ENCODE results near the gene COPE.
A peak's percentile ranks its signal among the peaks of the same experiment; 100 is the strongest.

COPE gene

DNA sequence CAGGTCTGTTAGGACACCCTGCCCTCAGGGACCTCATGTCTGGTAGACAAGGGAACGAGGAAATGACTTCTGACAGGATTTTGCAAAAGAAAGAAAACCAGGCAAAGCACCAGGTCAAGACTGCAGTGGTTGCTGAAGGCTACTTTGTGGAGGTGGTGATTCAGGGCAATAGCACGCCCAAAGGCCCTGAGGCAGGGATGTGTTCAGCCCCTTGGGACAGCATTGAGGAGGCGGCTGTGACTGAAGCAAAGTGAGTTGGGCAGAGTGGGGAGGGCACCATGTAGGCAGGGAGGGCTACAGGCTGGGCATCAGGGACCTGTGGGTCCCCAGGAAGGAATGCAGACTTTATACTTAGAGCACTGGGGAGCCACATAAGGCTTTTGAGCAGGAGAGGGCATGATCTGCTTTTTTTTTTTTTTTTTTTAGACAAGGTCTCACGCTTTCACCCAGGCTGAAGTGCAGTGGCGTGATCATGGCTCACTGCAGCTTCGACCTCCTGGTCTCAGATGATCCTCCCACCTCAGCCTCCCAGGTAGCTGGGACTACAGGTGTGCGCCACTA, 32.6 kb upstream of the COPE start:
- Histone ChIP-seq H3K4me1 (ENCODE audit: control insufficient read depth, insufficient read depth, low read length) (no peaks in the 10 kb centered on the region), H3K9me3 (ENCODE audit: control insufficient read depth, insufficient read depth, low read length) (no peaks in the 10 kb centered on the region), H3K27me3 (ENCODE audit: control insufficient read depth, insufficient read depth, low read length) (no peaks in the 10 kb centered on the region), H3K27ac (ENCODE audit: low read length) (no peak overlapping the region), H3K4me3 (ENCODE audit: low read length) (no peak overlapping the region), H3K36me3 (ENCODE audit: control insufficient read depth, insufficient read depth, low read length) (no peaks in the 10 kb centered on the region)
- no peak for DNase-seq (ENCODE audit: low read depth, low spot score)
- WGBS (ENCODE audit: insufficient coverage, insufficient read length): no CpG with 5 or more reads among the region's 7 CpGs

DNA sequence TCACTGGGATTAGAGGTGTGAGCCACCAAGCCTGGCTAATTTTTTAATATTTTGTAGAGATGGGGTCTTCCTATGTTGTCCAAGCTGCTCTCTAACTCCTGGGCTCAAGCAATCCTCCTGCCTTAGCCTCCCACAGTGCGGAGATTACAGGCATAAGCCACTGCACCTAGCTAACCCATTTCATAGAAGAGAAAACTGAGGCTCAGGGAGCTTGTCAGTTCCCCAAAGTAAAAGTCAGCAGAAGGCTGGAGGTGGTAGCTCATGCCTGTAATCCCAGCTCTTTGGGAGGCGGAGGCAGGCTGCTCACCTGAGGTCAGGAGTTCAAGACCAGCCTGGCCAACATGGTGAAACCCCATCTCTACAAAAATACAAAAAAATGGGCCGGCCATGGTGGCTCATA, 30.7 kb upstream of the COPE start:
- no CpG with 5 or more reads among the region's 3 CpGs for WGBS (ENCODE audit: insufficient coverage, insufficient read length)
- Histone ChIP-seq H3K4me3 (ENCODE audit: low read length) (no peak overlapping the region), H3K27me3 (ENCODE audit: control insufficient read depth, insufficient read depth, low read length) (no peaks in the 10 kb centered on the region), H3K4me1 (ENCODE audit: control insufficient read depth, insufficient read depth, low read length) (no peaks in the 10 kb centered on the region), H3K36me3 (ENCODE audit: control insufficient read depth, insufficient read depth, low read length) (no peaks in the 10 kb centered on the region), H3K9me3 (ENCODE audit: control insufficient read depth, insufficient read depth, low read length) (no peaks in the 10 kb centered on the region), H3K27ac (ENCODE audit: low read length) (no peak overlapping the region)
- DNase-seq (ENCODE audit: low read depth, low spot score): no peak

DNA sequence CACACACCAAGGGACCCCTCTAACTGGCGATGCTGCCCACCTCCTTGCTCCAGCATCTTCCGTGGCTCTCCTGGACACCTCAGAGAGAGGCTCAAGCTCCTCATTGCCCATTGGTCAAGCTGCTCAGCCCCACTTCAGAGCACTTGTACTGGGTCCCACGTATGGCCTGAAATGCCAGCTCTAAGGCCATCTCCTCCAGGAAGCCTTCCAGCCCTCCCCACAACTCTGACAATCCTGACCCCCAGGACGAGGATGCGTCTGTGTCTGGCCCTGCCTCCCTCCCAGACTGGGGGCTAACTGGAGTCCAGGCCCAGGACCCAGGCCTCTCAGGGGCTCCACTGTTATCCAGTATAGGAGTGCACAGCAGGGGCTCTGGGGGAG, 29.8 kb upstream of the COPE start:
- DNase-seq (ENCODE audit: low read depth, low spot score): no peak
- no peak overlapping the region for H3K4me3 ChIP-seq (ENCODE audit: low read length)
- WGBS (ENCODE audit: insufficient coverage, insufficient read length): no CpG with 5 or more reads among the region's 5 CpGs
- no peaks in the 10 kb centered on the region for H3K36me3 ChIP-seq (ENCODE audit: control insufficient read depth, insufficient read depth, low read length)
- no peaks in the 10 kb centered on the region for H3K9me3 ChIP-seq (ENCODE audit: control insufficient read depth, insufficient read depth, low read length)
- no peaks in the 10 kb centered on the region; the same call in 1 of the 2 replicates for H3K27me3 ChIP-seq (ENCODE audit: control insufficient read depth, insufficient read depth, low read length)
- H3K4me1 ChIP-seq (ENCODE audit: control insufficient read depth, insufficient read depth, low read length): no peaks in the 10 kb centered on the region
- no peak overlapping the region for H3K27ac ChIP-seq (ENCODE audit: low read length)

DNA sequence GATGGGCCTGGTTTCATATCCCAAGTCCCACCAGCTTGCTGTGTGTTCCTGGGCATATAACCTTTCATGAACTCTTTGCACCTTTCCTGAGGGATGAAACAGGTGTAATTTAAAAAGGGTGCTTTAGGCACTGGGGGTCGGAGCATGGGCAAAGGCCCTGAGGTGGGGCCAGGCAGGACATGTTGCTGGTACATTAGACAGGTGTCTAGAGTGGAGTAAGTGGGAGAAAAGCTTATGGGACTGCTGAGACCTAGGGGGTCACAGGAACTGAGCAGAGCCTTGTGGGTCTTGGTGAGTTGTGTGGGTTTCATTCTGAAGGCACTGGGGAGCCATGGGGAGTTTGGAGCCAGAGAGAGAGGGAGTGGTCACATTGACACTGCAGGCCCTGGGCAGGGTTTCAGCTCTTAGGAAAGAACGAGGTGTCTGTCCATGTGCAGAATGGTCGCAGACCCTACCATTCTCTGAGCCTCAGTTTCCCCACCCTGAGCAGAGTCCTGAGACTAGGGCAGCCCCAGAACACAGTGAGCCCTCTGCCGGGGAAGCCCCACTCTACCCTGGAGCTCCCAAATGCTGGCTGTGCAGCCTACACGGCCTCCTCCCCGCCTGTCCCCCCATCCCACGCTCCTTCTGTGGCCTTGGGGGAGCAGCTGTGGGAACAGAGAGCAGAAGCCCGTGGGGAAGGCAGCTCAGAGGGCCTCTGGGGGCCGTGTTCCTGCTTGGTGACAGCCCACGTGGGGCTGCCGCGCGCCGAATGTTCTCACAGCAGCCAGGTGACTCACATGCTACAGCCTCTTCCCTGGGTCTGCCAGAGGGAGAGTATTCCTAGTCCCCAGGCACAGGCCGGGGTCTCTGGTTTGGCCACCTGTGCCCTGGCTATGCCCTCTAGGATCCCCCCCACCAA, 29.1 kb upstream of the COPE start:
- no CpG with 5 or more reads among the region's 15 CpGs for WGBS (ENCODE audit: insufficient coverage, insufficient read length)
- Histone ChIP-seq H3K36me3 (ENCODE audit: control insufficient read depth, insufficient read depth, low read length) (no peaks in the 10 kb centered on the region), H3K27me3 (ENCODE audit: control insufficient read depth, insufficient read depth, low read length) (no peaks in the 10 kb centered on the region; the same call in 1 of the 2 replicates), H3K27ac (ENCODE audit: low read length) (no peak overlapping the region), H3K4me1 (ENCODE audit: control insufficient read depth, insufficient read depth, low read length) (no peaks in the 10 kb centered on the region), H3K4me3 (ENCODE audit: low read length) (no peak overlapping the region), H3K9me3 (ENCODE audit: control insufficient read depth, insufficient read depth, low read length) (no peaks in the 10 kb centered on the region)
- DNase-seq (ENCODE audit: low read depth, low spot score): no peak

DNA sequence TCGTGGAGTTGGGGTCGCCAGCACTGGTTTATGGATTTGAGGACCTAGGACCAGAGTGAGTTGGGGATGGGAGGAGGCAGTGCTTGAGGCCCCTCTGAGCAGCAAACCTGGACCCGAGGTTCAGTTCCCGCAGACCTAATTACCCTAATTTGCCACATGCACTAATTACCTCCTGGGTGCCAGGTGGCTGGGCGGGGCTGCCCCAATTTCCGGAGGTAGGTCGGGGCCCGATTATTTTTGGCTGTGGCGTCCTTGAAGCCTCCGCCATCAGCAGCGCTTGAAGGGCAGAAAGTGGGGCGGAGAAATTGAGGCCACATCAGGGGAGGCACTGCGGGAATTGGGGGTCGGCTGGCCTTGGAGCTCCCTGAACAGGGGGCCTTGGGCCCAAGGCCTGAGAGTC, 27.7 kb upstream of the COPE start:
- Histone ChIP-seq H3K36me3 (ENCODE audit: control insufficient read depth, insufficient read depth, low read length) (no peaks in the 10 kb centered on the region), H3K4me3 (ENCODE audit: low read length) (no peak overlapping the region), H3K27me3 (ENCODE audit: control insufficient read depth, insufficient read depth, low read length) (no peaks in the 10 kb centered on the region; the same call in 1 of the 2 replicates), H3K4me1 (ENCODE audit: control insufficient read depth, insufficient read depth, low read length) (no peaks in the 10 kb centered on the region), H3K9me3 (ENCODE audit: control insufficient read depth, insufficient read depth, low read length) (no peaks in the 10 kb centered on the region), H3K27ac (ENCODE audit: low read length) (no peak overlapping the region)
- no CpG with 5 or more reads among the region's 14 CpGs for WGBS (ENCODE audit: insufficient coverage, insufficient read length)
- no peak for DNase-seq (ENCODE audit: low read depth, low spot score)

DNA sequence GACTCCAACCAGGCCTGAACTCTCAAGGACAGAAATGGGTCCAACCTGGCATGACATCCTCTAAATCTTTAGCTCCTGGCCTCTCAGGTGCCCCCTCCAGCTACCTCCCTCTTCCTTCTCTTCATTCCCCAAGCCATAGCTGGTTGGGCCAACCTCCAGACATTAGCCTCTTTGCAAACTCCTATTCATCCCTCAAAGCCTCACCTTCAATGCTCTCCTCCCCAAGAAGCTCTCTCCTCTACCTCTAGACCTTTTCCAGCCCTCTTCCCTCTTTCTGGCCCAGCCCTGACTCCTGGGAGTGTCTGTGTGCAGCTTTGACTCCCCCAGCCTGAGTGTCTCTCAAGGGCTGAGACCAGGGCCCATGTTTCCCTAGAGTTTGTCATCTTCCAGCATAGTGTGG, 27.1 kb upstream of the COPE start:
- Histone ChIP-seq H3K27ac (ENCODE audit: low read length) (no peak overlapping the region), H3K36me3 (ENCODE audit: control insufficient read depth, insufficient read depth, low read length) (no peaks in the 10 kb centered on the region), H3K4me1 (ENCODE audit: control insufficient read depth, insufficient read depth, low read length) (peaks cover 4% of the 10 kb centered on the region; the same call in 1 of the 2 replicates), H3K4me3 (ENCODE audit: low read length) (no peak overlapping the region), H3K27me3 (ENCODE audit: control insufficient read depth, insufficient read depth, low read length) (no peaks in the 10 kb centered on the region; the same call in 1 of the 2 replicates), H3K9me3 (ENCODE audit: control insufficient read depth, insufficient read depth, low read length) (no peaks in the 10 kb centered on the region)
- DNase-seq (ENCODE audit: low read depth, low spot score): no peak

DNA sequence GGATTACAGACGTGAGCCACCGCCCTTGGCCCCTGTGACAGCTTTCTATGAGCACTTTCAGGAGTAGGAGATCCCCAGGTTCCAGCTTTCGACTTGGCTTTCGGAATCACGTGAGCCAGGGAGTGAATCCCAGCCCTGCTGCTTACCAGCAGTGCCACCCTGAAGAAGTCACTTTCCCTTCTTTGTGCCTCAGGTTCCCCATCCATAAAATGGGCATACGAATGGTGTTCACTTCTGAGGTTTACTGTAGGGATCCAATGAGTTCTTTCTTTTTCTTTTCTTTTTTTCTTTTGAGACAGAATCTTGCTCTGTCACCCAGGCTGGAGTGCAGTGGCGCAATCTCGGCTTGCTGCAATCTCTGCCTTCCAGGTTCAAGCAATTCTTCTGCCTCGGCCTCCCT, 26.1 kb upstream of the COPE start:
- no peaks in the 10 kb centered on the region for H3K36me3 ChIP-seq (ENCODE audit: control insufficient read depth, insufficient read depth, low read length)
- peaks cover 4% of the 10 kb centered on the region; the same call in 1 of the 2 replicates for H3K4me1 ChIP-seq (ENCODE audit: control insufficient read depth, insufficient read depth, low read length)
- no peak overlapping the region for H3K4me3 ChIP-seq (ENCODE audit: low read length)
- no CpG with 5 or more reads among the region's 9 CpGs for WGBS (ENCODE audit: insufficient coverage, insufficient read length)
- no peak for DNase-seq (ENCODE audit: low read depth, low spot score)
- no peaks in the 10 kb centered on the region; the same call in 1 of the 2 replicates for H3K27me3 ChIP-seq (ENCODE audit: control insufficient read depth, insufficient read depth, low read length)
- no peaks in the 10 kb centered on the region for H3K9me3 ChIP-seq (ENCODE audit: control insufficient read depth, insufficient read depth, low read length)
- H3K27ac ChIP-seq (ENCODE audit: low read length): no peak overlapping the region

DNA sequence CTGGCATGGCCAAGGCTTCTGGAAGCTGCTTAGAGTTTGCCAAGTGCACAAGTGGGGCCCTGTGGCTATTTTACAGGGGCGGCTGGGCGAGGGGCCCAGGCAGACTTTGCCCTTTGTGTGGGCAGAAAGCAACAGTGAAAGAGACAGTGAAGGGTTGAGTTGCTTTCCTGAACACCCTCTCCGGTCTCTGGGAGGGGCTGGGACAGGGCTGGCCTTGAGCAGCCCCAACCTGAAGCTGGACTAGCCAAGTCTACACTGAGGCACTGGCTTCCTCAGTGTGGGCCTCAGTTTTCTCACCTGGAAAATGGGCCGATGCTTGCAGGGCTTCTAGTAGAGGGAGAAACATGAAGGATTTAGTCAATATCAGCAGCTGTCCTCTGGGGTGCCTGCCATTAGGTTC, 24.3 kb upstream of the COPE start:
- H3K4me3 ChIP-seq (ENCODE audit: low read length): no peak overlapping the region
- H3K36me3 ChIP-seq (ENCODE audit: control insufficient read depth, insufficient read depth, low read length): no peaks in the 10 kb centered on the region
- WGBS (ENCODE audit: insufficient coverage, insufficient read length): no CpG with 5 or more reads among the region's 4 CpGs
- no peaks in the 10 kb centered on the region for H3K9me3 ChIP-seq (ENCODE audit: control insufficient read depth, insufficient read depth, low read length)
- no peak overlapping the region for H3K27ac ChIP-seq (ENCODE audit: low read length)
- DNase-seq (ENCODE audit: low read depth, low spot score): no peak
- H3K27me3 ChIP-seq (ENCODE audit: control insufficient read depth, insufficient read depth, low read length): no peaks in the 10 kb centered on the region; the same call in 1 of the 2 replicates
- peaks cover 5% of the 10 kb centered on the region; the same call in 1 of the 2 replicates for H3K4me1 ChIP-seq (ENCODE audit: control insufficient read depth, insufficient read depth, low read length)

DNA sequence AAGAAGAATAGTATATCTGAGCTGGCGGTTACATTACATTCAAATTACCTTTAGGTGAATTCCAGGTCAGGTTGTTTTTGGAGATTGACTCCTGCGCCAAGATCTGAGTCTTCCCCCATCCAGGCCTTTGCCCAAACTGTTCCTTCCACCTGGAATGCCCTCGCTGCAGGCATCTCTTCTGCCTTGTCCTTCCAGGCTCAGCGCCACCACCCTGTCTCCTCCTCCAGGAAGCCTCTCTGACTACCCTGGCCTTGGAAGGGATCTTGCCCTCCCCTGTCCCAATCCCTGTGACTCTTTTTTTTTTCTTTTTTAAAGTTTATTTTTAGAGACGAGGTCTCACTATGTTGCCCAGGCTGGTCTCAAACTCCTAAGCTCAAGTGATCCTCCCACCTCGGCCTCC, 23.5 kb upstream of the COPE start:
- no CpG with 5 or more reads among the region's 6 CpGs for WGBS (ENCODE audit: insufficient coverage, insufficient read length)
- no peaks in the 10 kb centered on the region for H3K9me3 ChIP-seq (ENCODE audit: control insufficient read depth, insufficient read depth, low read length)
- H3K27me3 ChIP-seq (ENCODE audit: control insufficient read depth, insufficient read depth, low read length): no peaks in the 10 kb centered on the region; the same call in 1 of the 2 replicates
- H3K36me3 ChIP-seq (ENCODE audit: control insufficient read depth, insufficient read depth, low read length): 0 out of 2 replicates have a peak, but pooled peaks cover 2% of the 10 kb centered on the region
- H3K4me1 ChIP-seq (ENCODE audit: control insufficient read depth, insufficient read depth, low read length): peaks cover 5% of the 10 kb centered on the region; the same call in 1 of the 2 replicates
- H3K4me3 ChIP-seq (ENCODE audit: low read length): no peak overlapping the region
- no peak overlapping the region for H3K27ac ChIP-seq (ENCODE audit: low read length)
- DNase-seq (ENCODE audit: low read depth, low spot score): no peak

DNA sequence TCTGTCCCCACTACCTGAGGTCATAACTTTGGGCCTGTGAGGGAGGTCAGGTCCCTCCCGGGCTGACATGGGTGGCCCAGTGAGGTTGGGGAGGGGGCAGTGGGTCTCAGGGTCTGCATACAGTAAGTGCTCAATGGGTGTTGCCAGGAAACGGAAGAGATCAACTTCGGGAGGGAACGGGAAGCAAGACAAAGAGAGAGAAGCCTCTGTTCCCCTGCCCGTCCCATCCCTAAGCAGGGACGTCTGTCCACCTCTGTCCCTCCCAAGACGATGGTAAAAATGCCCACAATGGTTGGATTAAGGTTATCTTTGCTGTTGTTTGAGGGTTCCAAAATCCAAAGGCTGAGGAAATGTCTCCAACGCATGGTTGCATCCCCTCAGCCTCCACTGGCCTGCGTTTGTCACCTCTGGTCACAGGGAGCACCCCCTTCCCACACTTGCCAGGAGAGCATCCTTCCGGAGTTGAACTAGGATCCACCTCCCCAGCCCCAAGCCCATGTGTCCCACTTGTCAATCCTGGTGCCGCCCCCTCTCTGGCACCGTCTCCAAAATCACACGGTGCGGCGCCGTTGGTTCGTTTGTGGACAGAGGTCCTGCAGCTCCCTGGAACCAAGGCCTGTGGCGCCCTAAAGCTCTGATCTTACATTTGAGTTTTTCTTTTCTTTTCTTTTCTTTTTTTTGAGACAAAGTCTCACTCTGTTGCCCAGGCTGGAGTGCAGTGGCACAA, 22.6 kb upstream of the COPE start:
- no peak overlapping the region for H3K27ac ChIP-seq (ENCODE audit: low read length)
- 0 out of 2 replicates have a peak, but pooled peaks cover 2% of the 10 kb centered on the region for H3K36me3 ChIP-seq (ENCODE audit: control insufficient read depth, insufficient read depth, low read length)
- H3K9me3 ChIP-seq (ENCODE audit: control insufficient read depth, insufficient read depth, low read length): no peaks in the 10 kb centered on the region
- H3K4me3 ChIP-seq (ENCODE audit: low read length): peak overlapping the region; percentile 10; the same call in 1 of the 2 replicates
- no peak for DNase-seq (ENCODE audit: low read depth, low spot score)
- WGBS (ENCODE audit: insufficient coverage, insufficient read length): no CpG with 5 or more reads among the region's 18 CpGs
- peaks cover 5% of the 10 kb centered on the region; the same call in 1 of the 2 replicates for H3K4me1 ChIP-seq (ENCODE audit: control insufficient read depth, insufficient read depth, low read length)
- no peaks in the 10 kb centered on the region; the same call in 1 of the 2 replicates for H3K27me3 ChIP-seq (ENCODE audit: control insufficient read depth, insufficient read depth, low read length)
